ENCODE data around the gene PML.
"Not testable (repeated sequence)": the region's sequence is repeated elsewhere in the genome, so short reads cannot be mapped to it uniquely, and the experiment has no call there.

DNA sequence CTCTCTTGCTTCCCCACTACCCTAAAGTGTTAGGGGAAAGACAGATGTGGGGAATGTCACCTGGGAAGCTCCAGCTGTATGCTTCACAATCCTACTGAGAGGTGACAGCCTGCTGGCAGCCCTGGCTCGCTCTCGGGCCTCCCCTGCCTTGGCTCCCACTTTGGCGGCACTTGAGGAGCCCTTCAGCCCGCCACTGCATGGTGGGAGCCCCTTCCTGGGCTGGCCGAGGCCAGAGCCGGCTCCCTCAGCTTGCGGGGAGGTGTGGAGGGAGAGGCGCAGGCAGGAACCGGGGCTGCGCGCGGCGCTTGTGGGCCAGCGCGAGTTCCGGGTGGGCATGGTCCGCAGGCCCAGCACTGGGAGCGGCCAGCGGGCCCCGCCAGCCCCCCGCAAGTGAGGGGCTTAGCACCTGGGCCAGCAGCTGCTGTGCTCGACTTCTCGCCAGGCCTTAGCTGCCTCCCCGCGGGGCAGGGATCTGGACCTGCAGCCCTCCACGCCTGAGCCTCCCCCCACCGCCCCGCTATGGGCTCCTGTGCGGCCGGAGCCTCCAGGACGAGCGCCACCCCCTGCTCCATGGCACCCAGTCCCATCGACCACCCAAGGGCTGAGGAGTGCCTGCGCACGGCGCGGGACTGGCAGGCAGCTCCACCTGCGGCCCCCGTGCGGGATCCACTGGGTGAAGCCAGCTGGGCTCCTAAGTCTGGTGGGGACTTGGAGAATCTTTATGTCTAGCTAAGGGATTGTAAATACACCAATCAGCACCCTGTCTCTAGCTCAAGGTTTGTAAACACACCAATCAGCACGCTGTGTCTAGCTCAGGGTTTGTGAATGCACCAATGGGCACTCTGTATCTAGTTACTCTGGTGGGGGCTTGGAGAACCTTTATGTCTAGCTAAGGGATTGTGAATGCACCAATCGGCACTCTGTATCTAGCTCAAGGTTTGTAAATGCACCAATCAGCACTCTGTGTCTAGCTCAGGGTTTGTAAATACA, 58.0 kb downstream of the PML start:
- not testable (repeated sequence) for TF ChIP-seq CTCF, POLR2A (IDR thresholded peaks at IDR 0.05)
